SH-SY5Y (cell line): Measurements from ENCODE around the gene GAB1.

Experiments
- GATA2 ChIP-seq: IDR thresholded peaks from 2 replicates; pipeline ENCODE4 v1.6.1; 2011; ENCODE audit warnings: mild to moderate bottlenecking, low read depth, low read length
- GATA3 ChIP-seq: IDR thresholded peaks from 2 replicates; pipeline ENCODE4 v1.6.1; 2011; ENCODE audit warnings: low read depth, mild to moderate bottlenecking, low read length, moderate library complexity

- no peak for TF ChIP-seq GATA2
- no peak for TF ChIP-seq GATA3
Measured at GRCh38 chr4:143294710-143295275, 41.9 kb upstream of the GAB1 start.
